Mucosa of gallbladder (tissue), 1 donor: Measurements from ENCODE around the gene AXIN1. TPM values are rescaled to one million over a fixed set of nuclear protein-coding genes. Genes with fewer than 3 reads are reported as not detected.

Experiments used
- DNase-seq: peaks from one replicate; pipeline ENCODE4 v3.0.0-alpha.2; 2020; ENCODE audit warnings: low spot score
- total RNA-seq: library from RNA; stranded (reverse); gene quantifications from one replicate; pipeline ENCODE4 v1.2.1, GENCODE V29; 2021
- donor health status: DM: no; HTN: no; CAD: no.

Gene AXIN1
- total RNA-seq, 1 donor from 2014 or later, result 29.2 TPM

GRCh38 chr16:284204-285120, 68.1 kb downstream of the AXIN1 start:
- no peak for DNase-seq

GRCh38 chr16:283033-283805, 69.3 kb downstream of the AXIN1 start, which contains the start of gene PDIA2:
TSS of gene PDIA2 (plus strand) at chr16:283164. CDS start at chr16:283170, 6 bp downstream.
- no peak for DNase-seq

- no peak for DNase-seq
These were observed 70.0 kb downstream of the AXIN1 start for GRCh38 chr16:282491-282890.

GRCh38 chr16:281660-282255, 70.8 kb downstream of the AXIN1 start:
- DNase-seq, result no peak

- DNase-seq, result no peak
These were observed 71.4 kb downstream of the AXIN1 start for GRCh38 chr16:280991-281659.

GRCh38 chr16:280552-280951, 72.0 kb downstream of the AXIN1 start, which contains the start of gene ARHGDIG:
TSS of gene ARHGDIG (plus strand) at chr16:280591. CDS start at chr16:280681, 90 bp downstream.
- DNase-seq, result no peak

- no peak for DNase-seq
These were observed 72.5 kb downstream of the AXIN1 start for GRCh38 chr16:280005-280460.

GRCh38 chr16:279531-279930, 73.0 kb downstream of the AXIN1 start:
- DNase-seq, result no peak

GRCh38 chr16:278863-279366, 73.6 kb downstream of the AXIN1 start:
- no peak for DNase-seq

- DNase-seq, result no peak
These were observed 76.0 kb downstream of the AXIN1 start for GRCh38 chr16:276426-277077.

- no peak for DNase-seq
These were observed 76.7 kb downstream of the AXIN1 start, which contains the start of gene RGS11 for GRCh38 chr16:275786-276232. TSS of gene RGS11 (minus strand) at chr16:275944. CDS start at chr16:275911, 33 bp downstream.

GRCh38 chr16:275041-275641, 77.4 kb downstream of the AXIN1 start:
- no peak for DNase-seq

GRCh38 chr16:273547-274421, 78.7 kb downstream of the AXIN1 start:
- no peak for DNase-seq

- DNase-seq, result no peak
These were observed 79.6 kb downstream of the AXIN1 start for GRCh38 chr16:272633-273546.

GRCh38 chr16:270381-271255, 81.9 kb downstream of the AXIN1 start:
- DNase-seq, result no peak

- no peak for DNase-seq
These were observed 83.3 kb downstream of the AXIN1 start for GRCh38 chr16:269061-269796.
